IgD-negative memory B cell (primary cell): ENCODE results near the gene KLF11. TPM values are rescaled to one million over a fixed set of nuclear protein-coding genes. Genes with fewer than 3 reads are reported as not detected.

Experiments
- H3K27ac Mint-ChIP-seq, 3 donors: one replicate each; pipeline ENCODE4 v1.8.0; 2020 to 2022; ENCODE audit warnings: mild to moderate bottlenecking in 3 of 3, mixed read lengths in 3 of 3, moderate library complexity in 1 of 3
- H3K27me3 Mint-ChIP-seq: one replicate; pipeline ENCODE4 v1.8.0; 2021; ENCODE audit warnings: mixed read lengths
- H3K36me3 Mint-ChIP-seq: one replicate; pipeline ENCODE4 v1.8.0; 2020; ENCODE audit warnings: mild to moderate bottlenecking, mixed read lengths
- H3K4me1 Mint-ChIP-seq, 3 donors: one replicate each; pipeline ENCODE4 v1.8.0; 2020 to 2022; ENCODE audit warnings: mixed read lengths in 3 of 3, mild to moderate bottlenecking in 1 of 3
- H3K4me3 Mint-ChIP-seq, 4 donors: one replicate each; pipeline ENCODE4 v1.8.0; 2020 to 2022; ENCODE audit warnings: mild to moderate bottlenecking in 4 of 4, mixed read lengths in 4 of 4, moderate library complexity in 3 of 4
- H3K9me3 Mint-ChIP-seq, 3 donors: one replicate each; pipeline ENCODE4 v1.8.0; 2020 to 2021; ENCODE audit warnings: mixed read lengths in 3 of 3, mild to moderate bottlenecking in 1 of 3
- polyA plus RNA-seq: library from polyadenylated mRNA; unstranded; fragments of 300-500 nt; fragmentation: Illumina TruSeq; gene quantifications from one replicate; pipeline ENCODE4 v1.2.3, GENCODE V29; 2021

Gene KLF11
- polyA plus RNA-seq, 1 donor from 2014 or later, result 13.9 TPM

DNA sequence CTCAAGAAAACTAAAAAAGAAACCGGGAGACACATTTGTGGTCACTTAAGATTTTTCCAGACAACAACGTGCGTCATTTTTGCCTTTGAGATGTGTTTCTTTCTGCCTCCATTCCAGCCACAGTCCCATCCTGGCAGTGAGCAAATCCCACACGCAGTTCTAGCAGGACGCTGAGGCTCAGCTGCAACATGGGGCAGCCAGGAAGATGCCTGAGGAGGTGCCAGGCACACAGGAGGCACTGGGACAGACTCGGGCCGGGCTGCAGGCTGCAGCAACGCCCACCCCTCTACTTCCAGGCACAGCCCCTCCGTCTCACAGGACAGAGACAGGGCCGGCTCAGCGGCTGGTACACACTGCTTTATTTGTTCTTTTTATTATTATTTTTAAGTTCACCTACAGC, 13.1 kb downstream of the KLF11 start:
- Mint-ChIP-seq H3K4me1 (peaks cover 0 to 4% (median 2%) of the 10 kb centered on the region in 3 donors), H3K27ac (no peak overlapping the region), H3K4me3 (no peak overlapping the region), H3K9me3 (no peaks in the 10 kb centered on the region), H3K36me3 (peaks cover 2% of the 10 kb centered on the region), H3K27me3 (peaks cover 1% of the 10 kb centered on the region)

DNA sequence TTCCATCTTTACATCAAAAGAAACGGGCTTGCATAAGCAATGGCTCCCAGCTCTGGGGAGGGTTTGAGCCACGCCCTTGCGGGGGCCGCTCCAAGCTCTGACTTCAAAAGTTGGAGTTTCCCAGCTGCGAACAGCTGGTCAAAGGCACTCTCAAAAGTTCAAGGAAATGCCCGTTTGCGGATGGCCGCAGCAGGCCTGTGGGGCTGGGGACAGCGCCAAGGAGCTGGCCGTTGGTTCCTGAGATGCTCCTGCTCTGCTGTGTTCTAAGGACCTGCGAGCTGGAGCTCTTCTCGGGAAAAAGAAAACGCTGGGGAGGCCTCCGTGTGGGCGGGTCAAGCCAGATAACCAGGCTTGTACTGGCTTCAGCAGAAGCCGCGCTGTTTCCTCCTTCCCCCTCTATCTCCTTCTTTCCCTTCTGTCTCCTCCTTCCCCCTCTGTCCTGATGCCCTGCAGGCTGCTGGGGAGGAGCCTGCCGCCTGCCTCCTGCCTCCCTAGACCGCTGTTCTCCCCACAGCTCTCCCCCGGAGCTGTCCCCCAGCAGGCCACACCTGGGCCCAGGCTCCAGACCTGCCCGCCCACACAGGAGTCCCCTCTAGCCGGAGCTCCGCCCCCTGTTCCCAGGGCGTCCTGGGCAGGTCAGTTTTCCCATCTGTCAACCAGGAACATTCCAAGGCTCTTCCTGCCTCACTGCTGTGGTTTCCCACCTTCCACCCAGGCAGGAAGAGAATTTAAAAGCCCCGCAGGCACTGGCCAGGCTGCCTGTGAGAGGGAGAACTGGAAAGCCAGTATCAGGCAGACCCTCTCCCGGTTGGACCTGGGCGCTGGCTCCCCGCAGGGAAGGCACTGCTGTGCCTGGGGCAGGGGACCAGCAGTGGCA, 14.1 kb downstream of the KLF11 start:
- H3K27me3 Mint-ChIP-seq, result peaks cover 2% of the 10 kb centered on the region

GRCh38 chr2:10058251-10059015, 15.1 kb downstream of the KLF11 start:
- Mint-ChIP-seq H3K4me1 (peaks cover 0 to 4% (median 2%) of the 10 kb centered on the region in 3 donors), H3K27ac (no peak overlapping the region), H3K9me3 (no peaks in the 10 kb centered on the region), H3K27me3 (peaks cover 2% of the 10 kb centered on the region), H3K4me3 (no peak overlapping the region), H3K36me3 (peaks cover 2% of the 10 kb centered on the region)

More for the DNA sequence above, 14.1 kb downstream of the KLF11 start:
- peak overlapping the region in 1 of 4 donors; percentile 49 for H3K4me3 Mint-ChIP-seq
- H3K36me3 Mint-ChIP-seq, result peaks cover 2% of the 10 kb centered on the region
- peaks cover 0 to 4% (median 2%) of the 10 kb centered on the region in 3 donors for H3K4me1 Mint-ChIP-seq
- no peaks in the 10 kb centered on the region for H3K9me3 Mint-ChIP-seq
- H3K27ac Mint-ChIP-seq, result no peak overlapping the region

GRCh38 chr2:10059016-10059351, 15.6 kb downstream of the KLF11 start:
- H3K36me3 Mint-ChIP-seq, result peaks cover 2% of the 10 kb centered on the region
- H3K4me1 Mint-ChIP-seq, result peaks cover 0 to 2% (median 2%) of the 10 kb centered on the region in 3 donors
- H3K27ac Mint-ChIP-seq, result no peak overlapping the region
- peaks cover 2% of the 10 kb centered on the region for H3K27me3 Mint-ChIP-seq
- H3K9me3 Mint-ChIP-seq, result no peaks in the 10 kb centered on the region
- H3K4me3 Mint-ChIP-seq, result no peak overlapping the region

DNA sequence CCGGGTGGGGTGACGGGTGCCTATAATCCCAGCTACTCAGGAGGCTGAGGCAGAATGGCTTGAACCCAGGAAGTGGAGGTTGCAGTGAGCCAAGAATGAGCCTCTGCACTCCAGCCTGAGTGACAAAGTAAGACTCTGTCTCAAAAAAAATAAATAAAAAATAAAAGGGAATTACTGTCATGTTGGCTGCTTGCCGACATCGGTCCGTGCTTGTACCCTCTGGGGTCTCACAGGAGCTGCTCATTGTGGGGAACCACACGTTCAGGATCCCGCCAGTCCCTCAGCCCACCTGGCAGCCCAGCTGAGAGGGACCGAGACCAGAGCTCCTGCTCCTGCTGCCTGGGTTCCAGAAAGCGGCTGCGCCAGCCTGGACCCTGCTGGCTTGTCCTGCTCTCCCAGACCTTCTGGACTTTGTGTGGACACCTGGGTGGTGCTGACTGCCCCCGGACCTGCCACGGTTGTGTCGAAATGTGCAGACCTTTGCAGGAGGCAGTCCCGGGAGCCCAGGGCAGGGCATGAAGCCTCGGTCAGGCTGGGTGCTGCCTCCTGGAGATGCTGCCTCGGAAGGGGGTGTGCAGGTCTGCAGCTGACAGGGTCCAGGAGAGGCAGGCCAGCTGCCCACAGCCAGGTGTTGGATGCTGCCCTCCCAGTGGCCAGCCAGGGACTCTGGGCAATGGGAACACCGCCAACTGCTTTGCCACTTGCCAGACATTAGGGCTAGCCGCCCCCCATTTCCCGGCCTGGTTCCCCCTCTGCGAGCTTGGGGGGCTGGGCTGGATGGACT, 16.4 kb downstream of the KLF11 start:
- H3K4me1 Mint-ChIP-seq, result peaks cover 0 to 2% (median 0%) of the 10 kb centered on the region in 3 donors
- peaks cover 4% of the 10 kb centered on the region for H3K36me3 Mint-ChIP-seq
- H3K4me3 Mint-ChIP-seq, result no peak overlapping the region
- H3K27ac Mint-ChIP-seq, result no peak overlapping the region
- peaks cover 3% of the 10 kb centered on the region for H3K27me3 Mint-ChIP-seq
- no peaks in the 10 kb centered on the region for H3K9me3 Mint-ChIP-seq

- Mint-ChIP-seq H3K9me3 (no peaks in the 10 kb centered on the region), H3K36me3 (peaks cover 1% of the 10 kb centered on the region), H3K4me1 (peaks cover 0 to 2% (median 0%) of the 10 kb centered on the region in 3 donors), H3K27me3 (peaks cover 3% of the 10 kb centered on the region), H3K27ac (no peak overlapping the region), H3K4me3 (no peak overlapping the region)
Observed at GRCh38 chr2:10061221-10061925, 18.0 kb downstream of the KLF11 start.

- Mint-ChIP-seq H3K36me3 (peaks cover 2% of the 10 kb centered on the region), H3K27ac (no peak overlapping the region), H3K9me3 (peaks cover 0 to 3% (median 3%) of the 10 kb centered on the region in 3 donors), H3K4me3 (no peak overlapping the region), H3K27me3 (peaks cover 3% of the 10 kb centered on the region), H3K4me1 (no peaks in the 10 kb centered on the region)
Observed at GRCh38 chr2:10062931-10063365, 19.6 kb downstream of the KLF11 start.

DNA sequence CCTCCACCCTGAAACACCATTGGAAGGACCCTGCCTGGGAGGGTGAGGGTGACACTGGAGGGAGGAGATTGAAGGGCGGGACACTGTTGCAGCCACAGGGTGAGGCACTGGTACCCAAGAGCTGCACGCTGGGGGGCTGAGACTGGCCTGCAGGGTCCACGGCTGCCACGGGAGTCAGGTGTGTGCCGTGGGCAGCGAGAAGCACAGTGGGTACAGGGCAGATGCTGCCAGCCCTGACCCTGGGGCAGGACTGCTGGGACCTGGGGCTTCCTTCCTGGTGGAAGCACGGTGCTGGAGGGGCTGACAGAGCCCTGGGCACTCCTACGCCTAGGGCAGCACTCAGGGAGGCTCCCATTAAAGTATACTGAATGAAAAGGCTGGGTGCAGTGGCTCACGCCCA, 20.2 kb downstream of the KLF11 start:
- Mint-ChIP-seq H3K27ac (no peak overlapping the region), H3K4me1 (no peaks in the 10 kb centered on the region), H3K27me3 (peaks cover 3% of the 10 kb centered on the region), H3K36me3 (peaks cover 4% of the 10 kb centered on the region), H3K9me3 (peaks cover 0 to 8% (median 4%) of the 10 kb centered on the region in 3 donors), H3K4me3 (no peak overlapping the region)

DNA sequence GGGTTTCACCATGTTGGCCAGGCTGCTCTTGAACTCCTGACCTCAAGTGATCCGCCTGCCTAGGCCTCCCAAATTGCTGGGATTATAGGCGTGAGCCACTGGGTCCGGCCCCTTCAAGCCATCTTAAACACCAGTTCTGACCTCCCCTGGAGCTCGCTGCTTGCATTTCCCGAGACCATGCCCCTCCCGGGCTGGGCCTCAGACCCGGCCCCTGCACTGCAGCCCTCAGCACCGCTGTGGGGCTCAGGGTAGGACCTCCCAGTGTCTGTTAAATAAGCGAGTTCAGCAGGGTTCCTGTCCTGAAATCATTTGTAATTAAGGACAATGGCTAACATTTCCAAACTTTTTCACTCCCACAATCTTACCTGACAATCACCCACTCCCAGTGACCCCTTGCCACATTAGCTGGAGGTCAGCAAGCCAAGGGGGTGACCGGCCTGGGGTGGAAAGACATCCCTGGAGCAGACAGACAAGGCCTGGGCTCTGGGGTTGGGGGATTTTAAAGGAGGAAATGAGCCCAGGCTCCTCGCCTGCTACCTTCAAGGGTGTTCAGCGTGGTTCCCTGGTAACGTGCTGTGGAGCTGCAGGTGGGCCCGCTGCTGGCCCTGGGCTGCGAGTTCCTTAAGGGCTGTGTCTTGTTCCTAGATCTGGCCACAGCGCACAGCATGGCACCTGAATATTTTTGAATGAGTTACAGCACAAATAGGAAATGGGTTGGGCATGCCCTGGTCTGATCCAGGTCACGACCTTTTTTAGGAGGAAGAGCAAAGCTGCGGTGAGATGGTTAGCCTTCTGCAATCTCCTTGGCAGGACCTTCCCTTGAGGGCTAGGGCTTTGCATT, 21.8 kb downstream of the KLF11 start:
- Mint-ChIP-seq H3K36me3 (peaks cover 4% of the 10 kb centered on the region), H3K27ac (no peak overlapping the region), H3K9me3 (peaks cover 0 to 8% (median 4%) of the 10 kb centered on the region in 3 donors), H3K27me3 (peaks cover 3% of the 10 kb centered on the region), H3K4me1 (no peaks in the 10 kb centered on the region), H3K4me3 (no peak overlapping the region)

- Mint-ChIP-seq H3K9me3 (peaks cover 0 to 8% (median 4%) of the 10 kb centered on the region in 3 donors), H3K27me3 (peaks cover 3% of the 10 kb centered on the region)
Observed at GRCh38 chr2:10065773-10066055, 22.4 kb downstream of the KLF11 start.

DNA sequence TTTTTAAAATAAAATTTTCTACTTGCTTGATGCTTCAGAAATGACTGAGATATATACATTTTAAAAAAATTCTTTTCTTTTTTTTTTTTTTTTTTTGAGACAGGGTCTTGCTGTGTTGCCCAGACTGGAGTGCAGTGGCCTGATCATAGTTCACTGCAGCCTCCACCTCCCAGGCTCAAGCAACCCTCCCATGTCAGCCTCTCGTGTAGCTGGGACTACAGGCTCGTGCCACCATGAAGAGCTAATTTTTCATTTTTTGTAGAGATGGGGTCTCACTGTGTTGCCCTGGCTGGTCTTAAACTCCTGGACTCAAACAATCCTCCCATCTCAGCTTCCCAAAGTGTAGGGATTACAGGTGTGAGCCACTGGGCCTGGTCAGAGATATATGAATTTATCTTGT, 24.0 kb downstream of the KLF11 start:
- Mint-ChIP-seq H3K27ac (no peak overlapping the region), H3K9me3 (peaks cover 0 to 8% (median 4%) of the 10 kb centered on the region in 3 donors), H3K36me3 (peaks cover 4% of the 10 kb centered on the region), H3K27me3 (peaks cover 2% of the 10 kb centered on the region), H3K4me1 (peaks cover 0 to under 1% (median 0%) of the 10 kb centered on the region in 3 donors), H3K4me3 (no peak overlapping the region)

More at GRCh38 chr2:10065773-10066055, 22.4 kb downstream of the KLF11 start:
- Mint-ChIP-seq H3K4me1 (no peaks in the 10 kb centered on the region), H3K36me3 (peaks cover 4% of the 10 kb centered on the region), H3K27ac (no peak overlapping the region), H3K4me3 (no peak overlapping the region)

DNA sequence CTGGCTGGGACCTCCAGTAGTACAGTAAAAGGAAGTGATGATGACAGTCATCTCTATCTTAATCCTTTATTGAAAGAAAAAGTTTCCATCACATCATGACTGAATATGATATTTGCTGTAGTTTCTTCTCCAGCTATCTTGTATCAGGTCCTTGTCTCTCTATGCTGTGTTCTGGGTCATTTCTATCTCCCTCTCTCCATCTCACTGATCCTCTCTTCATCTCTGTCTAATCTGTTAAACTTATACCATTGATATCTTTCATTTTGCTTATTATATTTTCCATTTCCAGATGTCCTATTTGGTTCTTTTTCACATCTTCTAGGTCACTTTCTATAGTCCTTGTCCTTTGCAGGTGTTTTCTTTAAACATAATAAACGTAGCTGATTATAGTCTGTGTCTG, 24.5 kb downstream of the KLF11 start:
- peaks cover 4% of the 10 kb centered on the region for H3K36me3 Mint-ChIP-seq
- H3K9me3 Mint-ChIP-seq, result peaks cover 0 to 8% (median 4%) of the 10 kb centered on the region in 3 donors
- no peak overlapping the region for H3K27ac Mint-ChIP-seq
- peaks cover 7% of the 10 kb centered on the region for H3K27me3 Mint-ChIP-seq
- H3K4me3 Mint-ChIP-seq, result peak overlapping the region in 1 of 4 donors; percentile 3
- H3K4me1 Mint-ChIP-seq, result peaks cover 3 to 4% (median 3%) of the 10 kb centered on the region in 3 donors

GRCh38 chr2:10071176-10071575, 27.8 kb downstream of the KLF11 start:
- H3K4me1 Mint-ChIP-seq, result peaks cover 3 to 4% (median 3%) of the 10 kb centered on the region in 3 donors
- H3K27me3 Mint-ChIP-seq, result peaks cover 21% of the 10 kb centered on the region
- H3K9me3 Mint-ChIP-seq, result peaks cover 0 to 8% (median 4%) of the 10 kb centered on the region in 3 donors

More at GRCh38 chr2:10071176-10071575, 27.8 kb downstream of the KLF11 start:
- Mint-ChIP-seq H3K36me3 (peaks cover 2% of the 10 kb centered on the region), H3K27ac (no peak overlapping the region), H3K4me3 (no peak overlapping the region)
